Fibroblast of mammary gland (primary cell): ENCODE measurements around the gene TDRD9.

ENCODE experiments used
- DNase-seq: peaks from one replicate; pipeline ENCODE4 v3.0.0-alpha.2; 2010; ENCODE audit warnings: low read depth
- H3K4me3 ChIP-seq: 2 replicates; pipeline ENCODE4 v1.5.1; 2011; ENCODE audit warnings: low read depth, mild to moderate bottlenecking, low read length, moderate library complexity; ENCODE audit not compliant: control insufficient read depth
- CTCF ChIP-seq: conservative IDR thresholded peaks from 2 replicates; pipeline ENCODE4 v1.5.1; 2011; ENCODE audit warnings: low read depth, low read length, inconsistent platforms; ENCODE audit not compliant: control insufficient read depth, insufficient read depth

TDRD9 gene

DNA sequence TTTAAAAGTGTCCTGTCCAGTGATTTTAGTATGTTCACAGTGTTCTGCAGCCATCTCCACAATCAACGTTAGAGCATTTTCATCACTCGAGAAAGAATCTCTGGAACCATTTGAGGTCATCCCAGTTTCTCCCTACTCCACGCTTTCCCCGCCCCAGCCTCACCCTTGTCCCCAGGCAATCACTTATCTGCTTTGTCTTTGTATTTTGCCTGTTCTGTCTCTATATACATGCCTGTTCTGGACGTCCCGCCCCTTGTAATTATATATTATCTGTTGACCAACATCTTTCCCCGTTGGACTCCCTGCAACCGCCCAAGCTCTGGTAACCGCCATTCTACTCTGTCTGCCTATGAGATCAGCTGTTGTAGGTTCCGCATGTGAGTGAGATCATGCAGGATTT lies 135.7 kb downstream of the TDRD9 start:
- no peak for DNase-seq
- no peak for TF ChIP-seq CTCF
- H3K4me3 ChIP-seq, result no peak overlapping the region

DNA sequence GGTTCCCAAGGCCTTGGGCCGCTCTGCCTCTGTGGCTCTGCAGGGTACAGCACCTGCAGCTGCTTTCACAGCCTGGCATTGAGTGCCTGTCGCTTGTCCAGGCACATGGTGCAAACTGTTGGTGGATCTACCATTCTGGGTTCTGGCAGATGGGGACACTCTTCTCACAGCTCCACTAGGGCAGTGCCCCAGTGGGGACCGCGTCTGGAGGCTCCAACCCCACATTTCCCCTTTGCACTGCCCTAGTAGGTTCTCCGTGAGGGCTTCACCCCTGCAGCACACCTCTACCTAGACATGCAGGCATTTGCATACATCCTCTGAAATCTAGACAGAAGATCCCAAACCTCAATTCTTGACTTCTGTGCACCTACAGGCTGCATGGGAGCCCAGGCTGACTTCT lies 138.0 kb downstream of the TDRD9 start:
- no peak for DNase-seq
- no peak overlapping the region for H3K4me3 ChIP-seq
- no peak for TF ChIP-seq CTCF

DNA sequence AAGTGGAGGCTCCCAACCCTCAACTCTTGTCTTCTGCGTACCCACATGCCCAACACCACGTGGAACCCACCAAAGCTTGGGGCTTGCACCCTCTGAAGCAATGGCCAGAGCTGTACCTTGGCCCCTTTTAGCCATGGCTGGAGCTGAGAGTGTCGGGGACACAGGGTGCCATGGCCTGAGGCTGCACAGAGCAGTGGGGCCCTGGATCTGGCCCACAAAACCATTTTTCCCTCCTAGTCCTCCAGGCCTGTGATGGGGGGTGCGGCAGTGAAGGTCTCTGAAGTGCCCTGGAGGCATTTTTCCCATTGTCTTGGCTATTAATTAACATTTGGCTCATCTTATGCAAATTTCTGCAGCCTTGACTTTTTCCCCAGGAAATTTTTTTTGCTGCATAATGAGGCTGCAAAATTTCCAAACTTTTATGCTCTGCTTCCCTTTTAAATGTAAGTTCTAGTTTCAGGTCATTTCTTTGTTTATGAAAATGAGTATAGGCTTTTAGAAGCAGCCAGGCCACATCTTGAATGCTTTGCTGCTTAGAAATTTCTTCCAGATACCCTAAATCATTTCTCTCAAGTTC lies 138.6 kb downstream of the TDRD9 start:
- no peak for DNase-seq
- H3K4me3 ChIP-seq, result no peak overlapping the region
- no peak for TF ChIP-seq CTCF

- TF ChIP-seq CTCF, result no peak
- no peak for DNase-seq
- H3K4me3 ChIP-seq, result no peak overlapping the region
Observed at GRCh38 chr14:104069541-104069940, 141.3 kb downstream of the TDRD9 start.

- DNase-seq, result peak; percentile 14
- TF ChIP-seq CTCF, result no peak
- no peak overlapping the region for H3K4me3 ChIP-seq
Observed at GRCh38 chr14:104072586-104072985, 144.3 kb downstream of the TDRD9 start.

GRCh38 chr14:104073764-104074163 lies 145.5 kb downstream of the TDRD9 start:
- DNase-seq, result no peak
- TF ChIP-seq CTCF, result no peak
- H3K4me3 ChIP-seq, result no peak overlapping the region
